GM12891 (cell line): Measurements from ENCODE around the gene RNASET2.

ENCODE experiments used
- PAX5 ChIP-seq: IDR thresholded peaks from 2 replicates; pipeline ENCODE4 v1.6.1; 2011; ENCODE audit warnings: low read length, moderate library complexity, mild to moderate bottlenecking; ENCODE audit not compliant: insufficient read depth, severe bottlenecking
- POLR2A ChIP-seq: IDR thresholded peaks from 2 replicates; pipeline ENCODE4 v1.6.1; 2011; ENCODE audit warnings: low read depth, low read length, control low read depth
- POLR2AphosphoS5 ChIP-seq: IDR thresholded peaks from 2 replicates; pipeline ENCODE4 v1.6.1; 2011; ENCODE audit warnings: low read depth, low read length, control low read depth
- POU2F2 ChIP-seq: IDR thresholded peaks from 2 replicates; pipeline ENCODE4 v1.6.1; 2011; ENCODE audit warnings: low read depth, mild to moderate bottlenecking, control low read depth, low read length, moderate library complexity
- SPI1 ChIP-seq: IDR thresholded peaks from 2 replicates; pipeline ENCODE4 v1.6.1; 2011; ENCODE audit warnings: low read depth, low read length, control low read depth
- TAF1 ChIP-seq: IDR thresholded peaks from 2 replicates; pipeline ENCODE4 v1.6.1; 2011; ENCODE audit warnings: low read depth, low read length, control low read depth

- TF ChIP-seq POLR2A: no peak
- TF ChIP-seq POU2F2: no peak
- no peak for TF ChIP-seq POLR2AphosphoS5
- no peak for TF ChIP-seq TAF1
- TF ChIP-seq SPI1: no peak
- TF ChIP-seq PAX5: no peak
Observed at GRCh38 chr6:166907871-166908806, 48.2 kb downstream of the RNASET2 start.
